Stimulated activated CD8-positive, alpha-beta memory T cell treated with anti-CD3 and anti-CD28 coated beads, Interleukin-7, amount 100 ng/mL, for 1 hour (primary cell): ENCODE data around the gene ZNF765.
"Not testable (repeated sequence)": the region's sequence is repeated elsewhere in the genome, so short reads cannot be mapped to it uniquely, and the experiment has no call there.

ENCODE experiments used
- DNase-seq, 2 donors: peaks; one replicate each; pipeline ENCODE4 v3.0.0-alpha.2; 2020; ENCODE audit warnings: low read depth in 2 of 2

ZNF765 gene

GRCh38 chr19:53422551-53422950 lies 27.6 kb downstream of the ZNF765 start:
- DNase-seq: no peak

DNA sequence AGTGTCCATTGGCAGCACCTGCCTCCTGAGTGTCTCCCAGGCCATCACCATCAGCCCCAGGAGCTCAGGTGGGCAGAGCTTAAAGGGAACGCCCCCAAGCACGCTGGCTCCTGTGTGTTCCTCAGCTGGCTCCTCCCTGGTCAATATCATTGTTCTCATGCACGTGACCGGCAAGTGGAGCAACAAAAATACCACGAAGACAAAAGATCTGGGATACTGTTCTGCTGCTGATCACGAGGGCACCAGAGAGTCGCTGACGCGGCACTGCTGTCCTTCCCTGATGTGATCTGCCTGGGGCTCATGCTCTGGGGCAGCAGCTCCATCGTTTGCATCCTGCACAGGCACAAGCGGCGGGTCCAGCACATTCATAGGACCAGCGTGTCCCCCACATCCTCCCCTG lies 28.1 kb downstream of the ZNF765 start:
- DNase-seq: not testable (repeated sequence)

- not testable (repeated sequence) for DNase-seq
Observed at GRCh38 chr19:53423680-53424079, 28.7 kb downstream of the ZNF765 start.

DNA sequence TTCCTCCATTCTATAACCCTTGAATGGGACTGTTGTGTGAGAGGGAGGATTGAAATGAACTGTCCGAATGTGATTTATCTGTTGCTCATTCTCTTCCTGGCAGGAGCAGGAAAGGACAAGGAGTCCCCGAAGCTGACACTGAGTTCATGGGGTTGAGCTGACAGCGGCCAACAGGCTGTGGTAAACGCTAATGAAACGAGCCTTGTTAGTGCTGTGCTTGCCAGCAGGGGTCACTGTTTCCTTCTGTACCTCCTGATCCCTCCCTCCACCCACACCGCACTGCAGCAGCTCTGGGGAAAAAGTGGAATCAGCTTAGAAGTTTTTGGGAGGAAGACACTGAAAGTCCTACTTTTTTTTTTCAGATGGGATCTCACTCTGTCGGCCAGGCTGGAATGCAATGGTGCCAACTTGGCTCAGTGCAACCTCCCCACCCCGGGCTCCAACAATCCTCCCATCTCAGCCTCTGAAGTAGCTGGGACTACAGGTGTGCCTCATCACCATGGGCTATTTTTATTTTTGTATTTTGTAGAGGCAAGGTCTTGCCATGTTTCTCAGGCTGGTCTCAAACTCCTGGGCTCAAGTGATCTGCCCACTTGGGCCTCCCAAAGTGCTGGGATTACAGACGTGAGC lies 30.1 kb downstream of the ZNF765 start:
- DNase-seq: peak; percentile 35 to 41

DNA sequence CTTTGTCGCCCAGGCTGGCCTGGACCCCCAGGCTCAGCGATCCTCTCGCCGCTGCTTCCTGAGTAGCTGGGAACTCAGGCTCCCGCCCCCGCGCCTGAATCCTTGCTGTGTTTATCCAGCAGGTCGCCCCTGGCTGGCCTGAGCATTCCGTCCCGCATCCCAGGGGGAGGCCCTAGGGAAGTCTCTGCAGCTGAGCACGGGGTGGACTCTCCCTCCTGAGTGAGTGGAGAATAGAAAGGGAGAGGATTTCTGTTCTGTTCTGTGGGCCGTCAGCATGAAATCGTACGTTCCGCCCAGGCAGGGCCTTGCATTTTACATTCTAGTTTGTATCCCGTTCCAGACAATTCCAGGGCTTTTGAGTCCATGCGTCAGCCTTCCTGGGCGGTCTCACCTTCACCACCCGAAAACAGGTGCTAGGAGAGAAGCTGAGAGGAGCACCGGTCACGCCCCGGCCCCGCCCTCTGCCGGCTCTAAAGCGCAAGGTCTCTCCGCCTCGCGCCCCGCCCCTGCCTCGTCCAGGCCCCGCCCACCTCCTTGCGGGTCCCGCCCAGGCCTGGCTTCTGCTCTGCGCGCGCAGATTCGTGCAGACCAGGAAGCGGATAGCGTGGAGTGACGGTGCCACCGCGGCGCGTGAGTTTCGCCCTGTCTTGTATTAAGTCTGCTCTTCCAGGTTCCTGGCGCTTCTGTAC lies 36.6 kb downstream of the ZNF765 start, which contains the start of gene ZNF761:
Gene ZNF761, plus strand, starts transcription at position 586 of the 689 bp plus-strand sequence. CDS start 15,285 bp downstream, outside the sequence.
- peak; percentile 97 to 99 for DNase-seq

DNA sequence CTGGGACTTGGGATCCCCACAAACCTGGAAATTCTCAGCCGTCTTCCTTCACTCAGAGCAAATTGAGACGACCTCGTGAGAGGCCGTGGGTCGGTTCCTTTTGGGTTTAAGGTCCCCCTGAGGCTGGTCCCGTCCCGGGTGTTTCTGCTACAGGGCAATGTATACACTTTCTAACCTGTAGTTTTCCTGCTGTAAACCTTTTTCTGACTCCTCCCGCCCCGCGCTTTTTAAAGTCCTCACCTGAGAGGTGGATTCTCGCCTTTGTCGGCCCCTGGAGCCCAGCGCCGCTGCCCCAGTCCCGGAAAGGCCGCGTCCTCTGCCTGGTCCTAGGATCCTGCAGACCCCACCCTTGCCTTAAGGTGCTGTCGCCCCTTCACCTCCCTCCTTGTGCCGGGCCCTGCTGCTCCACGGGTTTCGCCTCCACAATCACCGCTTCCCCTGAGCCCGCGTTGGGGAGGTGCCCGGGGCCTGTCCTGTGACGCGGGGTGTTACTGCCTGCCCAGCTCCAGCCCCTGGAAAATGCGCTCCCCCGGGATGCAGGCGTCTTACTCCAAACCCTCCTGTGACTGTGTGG lies 37.2 kb downstream of the ZNF765 start:
- no peak for DNase-seq

GRCh38 chr19:53443809-53444208 lies 48.9 kb downstream of the ZNF765 start:
- DNase-seq: not testable (repeated sequence)

DNA sequence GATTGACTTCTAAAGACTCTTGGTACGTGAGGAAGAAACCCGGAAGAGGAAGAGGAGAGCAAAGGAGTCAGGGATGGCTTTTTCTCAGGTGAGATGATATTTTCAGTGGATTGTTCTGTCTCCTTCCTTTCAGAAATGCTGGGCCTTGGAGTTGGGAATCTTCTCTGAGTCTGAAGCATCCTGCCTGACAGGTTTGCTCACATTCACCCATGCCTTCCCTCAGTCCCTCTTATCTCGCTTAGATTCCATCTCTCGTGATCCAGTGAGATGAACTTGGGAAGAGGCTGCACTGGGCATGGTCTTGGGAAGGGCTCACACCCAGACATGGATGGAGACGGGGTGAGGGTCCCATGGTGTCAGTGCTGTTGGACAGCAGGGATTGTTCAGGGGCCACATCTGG lies 52.2 kb downstream of the ZNF765 start:
- DNase-seq: not testable (repeated sequence)

DNA sequence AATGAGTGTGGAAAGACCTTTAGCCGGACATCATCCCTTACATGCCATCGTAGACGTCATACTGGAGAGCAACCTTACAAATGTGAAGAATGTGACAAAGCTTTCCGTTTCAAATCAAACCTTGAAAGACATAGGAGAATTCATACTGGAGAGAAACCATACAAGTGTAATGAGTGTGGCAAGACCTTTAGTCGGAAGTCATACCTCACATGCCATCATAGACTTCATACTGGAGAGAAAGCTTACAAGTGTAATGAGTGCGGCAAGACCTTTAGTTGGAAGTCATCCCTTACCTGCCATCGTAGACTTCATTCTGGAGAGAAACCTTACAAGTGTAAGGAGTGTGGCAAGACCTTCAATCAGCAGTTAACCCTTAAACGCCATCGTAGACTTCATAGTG lies 60.9 kb downstream of the ZNF765 start:
- no peak for DNase-seq

- not testable (repeated sequence) for DNase-seq
Observed at GRCh38 chr19:53460131-53460721, 65.3 kb downstream of the ZNF765 start.

DNA sequence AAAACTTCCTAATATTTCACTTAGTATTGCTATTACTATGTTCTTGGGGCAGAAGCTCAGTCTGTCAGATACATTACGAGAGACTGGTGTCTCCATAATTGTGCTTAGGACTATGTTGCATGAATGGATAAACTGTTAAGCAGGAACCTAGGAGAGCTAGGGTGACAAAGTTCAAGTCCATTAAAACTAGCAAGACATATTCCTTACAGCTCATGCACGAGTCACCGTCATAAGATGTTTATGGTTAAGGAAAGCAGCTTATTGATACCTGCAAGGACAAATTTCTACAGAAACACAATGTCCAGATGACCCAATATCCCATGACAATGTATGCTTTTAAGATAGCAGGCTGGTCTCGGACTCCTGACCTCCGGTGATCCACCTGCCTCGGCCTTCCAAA lies 66.9 kb downstream of the ZNF765 start:
- DNase-seq: no peak

- DNase-seq: no peak
Observed at GRCh38 chr19:53462861-53463260, 67.9 kb downstream of the ZNF765 start.

GRCh38 chr19:53463263-53463662 lies 68.3 kb downstream of the ZNF765 start:
- no peak for DNase-seq

DNA sequence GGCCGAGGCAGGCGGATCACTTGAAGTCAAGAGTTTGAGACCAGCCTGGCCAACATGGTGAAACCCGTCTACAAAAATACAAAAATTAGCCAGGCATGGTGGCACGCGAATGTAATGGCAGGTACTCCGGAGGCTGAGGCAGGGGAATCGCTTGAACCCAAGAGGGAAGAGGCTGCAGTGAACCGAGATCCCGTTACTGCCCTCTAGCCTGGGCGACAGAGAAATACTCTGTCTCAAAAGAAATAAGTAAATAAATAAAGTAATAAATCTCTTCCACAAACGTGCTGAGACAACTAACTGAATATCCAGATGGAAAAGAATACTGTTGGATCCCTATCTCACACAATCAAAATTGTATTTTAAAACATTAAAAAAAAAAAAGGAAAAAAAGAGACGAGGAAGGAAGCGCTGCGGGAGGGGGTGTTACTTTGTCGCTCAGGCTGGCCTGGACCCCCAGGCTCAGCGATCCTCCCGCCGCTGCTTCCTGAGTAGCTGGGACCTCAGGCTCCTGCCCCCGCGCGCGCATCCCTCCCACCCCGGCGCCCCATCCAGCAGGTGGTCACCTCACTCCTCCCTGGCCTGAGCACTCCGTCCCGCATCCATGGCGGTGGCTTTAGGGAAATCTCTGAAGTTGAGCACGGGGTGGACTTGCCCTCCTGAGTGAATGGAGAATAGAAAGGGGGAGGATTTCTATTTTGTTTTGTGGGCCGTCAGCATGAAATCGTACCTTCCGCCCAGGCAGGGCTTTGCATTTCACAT lies 72.0 kb downstream of the ZNF765 start:
- no peak for DNase-seq

GRCh38 chr19:53467485-53468262 lies 72.7 kb downstream of the ZNF765 start, which contains the start of gene ZNF813:
ZNF813 (plus strand) TSS chr19:53467733; CDS start chr19:53483823, 16,090 bp downstream.
- DNase-seq: peak; percentile 96 to 98

DNA sequence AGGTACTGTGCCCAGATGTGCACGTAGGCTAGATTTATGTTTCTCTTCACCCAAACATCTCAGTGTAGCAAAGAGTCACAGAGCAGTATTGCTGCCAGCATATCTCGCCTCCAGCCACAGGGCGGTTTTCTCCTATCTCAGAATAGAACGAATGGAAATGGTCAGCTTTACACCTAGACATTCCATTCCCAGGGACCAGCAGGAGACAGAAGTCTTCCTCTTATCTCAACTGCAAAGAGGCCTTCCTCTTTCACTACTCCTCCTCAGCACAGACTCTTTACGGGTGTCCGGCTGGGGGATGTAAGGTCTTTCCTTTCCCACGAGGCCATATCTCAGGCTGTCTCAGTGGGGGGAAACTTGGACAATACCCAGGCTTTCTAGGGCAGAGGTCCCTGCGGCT lies 73.7 kb downstream of the ZNF765 start:
- DNase-seq: not testable (repeated sequence)

DNA sequence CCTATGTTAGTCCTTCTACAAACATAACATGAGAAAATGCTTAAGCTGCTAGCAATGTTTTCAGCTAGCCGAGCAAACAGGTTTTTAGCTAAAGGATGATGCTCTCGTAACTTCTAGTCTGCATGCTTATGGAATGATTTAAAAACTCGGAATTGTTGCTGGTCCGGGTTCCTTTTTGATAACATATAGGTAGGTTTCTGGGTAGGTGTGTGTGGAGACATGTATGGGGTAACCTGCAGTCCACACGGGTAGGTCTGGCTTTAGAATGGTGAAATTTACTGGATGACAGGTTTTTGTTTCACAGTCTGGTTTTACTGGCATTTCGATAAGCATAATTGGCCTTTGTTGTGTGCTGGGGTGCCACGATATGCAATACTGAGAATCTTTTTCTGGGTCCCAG lies 77.0 kb downstream of the ZNF765 start:
- DNase-seq: no peak

- DNase-seq: not testable (repeated sequence)
Observed at GRCh38 chr19:53474832-53475231, 79.9 kb downstream of the ZNF765 start.

GRCh38 chr19:53475470-53475869 lies 80.5 kb downstream of the ZNF765 start:
- DNase-seq: not testable (repeated sequence)
